ENCODE measurements around the gene MAP3K20. TPM values are rescaled to one million over a fixed set of nuclear protein-coding genes. Genes with fewer than 3 reads are reported as not detected.

Gene MAP3K20
- total and polyA plus RNA-seq, 2 of the 8 experiments (the other 6 are each of a cell fraction or from before 2014, with no cell fraction given), result 3.1 to 11.1 TPM

DNA sequence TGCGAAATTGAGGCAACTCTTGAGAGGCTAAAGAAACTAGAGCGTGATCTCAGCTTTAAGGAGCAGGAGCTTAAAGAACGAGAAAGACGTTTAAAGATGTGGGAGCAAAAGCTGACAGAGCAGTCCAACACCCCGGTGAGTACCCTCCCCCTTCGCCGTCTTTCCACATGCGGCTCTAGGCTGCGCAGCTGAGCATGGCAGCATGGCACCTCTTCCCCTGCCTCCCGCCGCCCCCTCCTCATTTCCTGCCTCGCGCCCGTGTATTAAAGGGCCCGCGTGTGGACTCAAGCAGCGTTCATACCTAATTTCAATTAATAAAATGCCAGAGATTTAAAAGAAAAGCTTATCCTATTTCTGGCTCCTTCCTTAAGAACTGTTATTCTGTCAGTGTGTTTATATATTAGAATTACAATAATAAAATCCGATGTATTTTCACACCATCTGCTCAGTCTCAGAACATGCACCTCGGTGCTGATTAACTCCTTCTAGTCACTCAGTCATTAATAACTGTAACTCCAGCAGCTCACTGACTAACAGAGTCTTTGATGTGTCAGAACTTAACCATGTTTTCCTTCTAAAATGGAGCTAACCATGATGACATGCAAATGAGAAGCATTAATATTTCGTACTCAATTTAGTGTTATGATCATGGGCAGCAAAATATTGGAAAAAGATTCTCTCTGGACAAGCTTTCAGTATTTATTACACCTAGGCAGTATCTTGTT, 141.6 kb downstream of the MAP3K20 start (continued):
- TF ChIP-seq, protein P1, sequence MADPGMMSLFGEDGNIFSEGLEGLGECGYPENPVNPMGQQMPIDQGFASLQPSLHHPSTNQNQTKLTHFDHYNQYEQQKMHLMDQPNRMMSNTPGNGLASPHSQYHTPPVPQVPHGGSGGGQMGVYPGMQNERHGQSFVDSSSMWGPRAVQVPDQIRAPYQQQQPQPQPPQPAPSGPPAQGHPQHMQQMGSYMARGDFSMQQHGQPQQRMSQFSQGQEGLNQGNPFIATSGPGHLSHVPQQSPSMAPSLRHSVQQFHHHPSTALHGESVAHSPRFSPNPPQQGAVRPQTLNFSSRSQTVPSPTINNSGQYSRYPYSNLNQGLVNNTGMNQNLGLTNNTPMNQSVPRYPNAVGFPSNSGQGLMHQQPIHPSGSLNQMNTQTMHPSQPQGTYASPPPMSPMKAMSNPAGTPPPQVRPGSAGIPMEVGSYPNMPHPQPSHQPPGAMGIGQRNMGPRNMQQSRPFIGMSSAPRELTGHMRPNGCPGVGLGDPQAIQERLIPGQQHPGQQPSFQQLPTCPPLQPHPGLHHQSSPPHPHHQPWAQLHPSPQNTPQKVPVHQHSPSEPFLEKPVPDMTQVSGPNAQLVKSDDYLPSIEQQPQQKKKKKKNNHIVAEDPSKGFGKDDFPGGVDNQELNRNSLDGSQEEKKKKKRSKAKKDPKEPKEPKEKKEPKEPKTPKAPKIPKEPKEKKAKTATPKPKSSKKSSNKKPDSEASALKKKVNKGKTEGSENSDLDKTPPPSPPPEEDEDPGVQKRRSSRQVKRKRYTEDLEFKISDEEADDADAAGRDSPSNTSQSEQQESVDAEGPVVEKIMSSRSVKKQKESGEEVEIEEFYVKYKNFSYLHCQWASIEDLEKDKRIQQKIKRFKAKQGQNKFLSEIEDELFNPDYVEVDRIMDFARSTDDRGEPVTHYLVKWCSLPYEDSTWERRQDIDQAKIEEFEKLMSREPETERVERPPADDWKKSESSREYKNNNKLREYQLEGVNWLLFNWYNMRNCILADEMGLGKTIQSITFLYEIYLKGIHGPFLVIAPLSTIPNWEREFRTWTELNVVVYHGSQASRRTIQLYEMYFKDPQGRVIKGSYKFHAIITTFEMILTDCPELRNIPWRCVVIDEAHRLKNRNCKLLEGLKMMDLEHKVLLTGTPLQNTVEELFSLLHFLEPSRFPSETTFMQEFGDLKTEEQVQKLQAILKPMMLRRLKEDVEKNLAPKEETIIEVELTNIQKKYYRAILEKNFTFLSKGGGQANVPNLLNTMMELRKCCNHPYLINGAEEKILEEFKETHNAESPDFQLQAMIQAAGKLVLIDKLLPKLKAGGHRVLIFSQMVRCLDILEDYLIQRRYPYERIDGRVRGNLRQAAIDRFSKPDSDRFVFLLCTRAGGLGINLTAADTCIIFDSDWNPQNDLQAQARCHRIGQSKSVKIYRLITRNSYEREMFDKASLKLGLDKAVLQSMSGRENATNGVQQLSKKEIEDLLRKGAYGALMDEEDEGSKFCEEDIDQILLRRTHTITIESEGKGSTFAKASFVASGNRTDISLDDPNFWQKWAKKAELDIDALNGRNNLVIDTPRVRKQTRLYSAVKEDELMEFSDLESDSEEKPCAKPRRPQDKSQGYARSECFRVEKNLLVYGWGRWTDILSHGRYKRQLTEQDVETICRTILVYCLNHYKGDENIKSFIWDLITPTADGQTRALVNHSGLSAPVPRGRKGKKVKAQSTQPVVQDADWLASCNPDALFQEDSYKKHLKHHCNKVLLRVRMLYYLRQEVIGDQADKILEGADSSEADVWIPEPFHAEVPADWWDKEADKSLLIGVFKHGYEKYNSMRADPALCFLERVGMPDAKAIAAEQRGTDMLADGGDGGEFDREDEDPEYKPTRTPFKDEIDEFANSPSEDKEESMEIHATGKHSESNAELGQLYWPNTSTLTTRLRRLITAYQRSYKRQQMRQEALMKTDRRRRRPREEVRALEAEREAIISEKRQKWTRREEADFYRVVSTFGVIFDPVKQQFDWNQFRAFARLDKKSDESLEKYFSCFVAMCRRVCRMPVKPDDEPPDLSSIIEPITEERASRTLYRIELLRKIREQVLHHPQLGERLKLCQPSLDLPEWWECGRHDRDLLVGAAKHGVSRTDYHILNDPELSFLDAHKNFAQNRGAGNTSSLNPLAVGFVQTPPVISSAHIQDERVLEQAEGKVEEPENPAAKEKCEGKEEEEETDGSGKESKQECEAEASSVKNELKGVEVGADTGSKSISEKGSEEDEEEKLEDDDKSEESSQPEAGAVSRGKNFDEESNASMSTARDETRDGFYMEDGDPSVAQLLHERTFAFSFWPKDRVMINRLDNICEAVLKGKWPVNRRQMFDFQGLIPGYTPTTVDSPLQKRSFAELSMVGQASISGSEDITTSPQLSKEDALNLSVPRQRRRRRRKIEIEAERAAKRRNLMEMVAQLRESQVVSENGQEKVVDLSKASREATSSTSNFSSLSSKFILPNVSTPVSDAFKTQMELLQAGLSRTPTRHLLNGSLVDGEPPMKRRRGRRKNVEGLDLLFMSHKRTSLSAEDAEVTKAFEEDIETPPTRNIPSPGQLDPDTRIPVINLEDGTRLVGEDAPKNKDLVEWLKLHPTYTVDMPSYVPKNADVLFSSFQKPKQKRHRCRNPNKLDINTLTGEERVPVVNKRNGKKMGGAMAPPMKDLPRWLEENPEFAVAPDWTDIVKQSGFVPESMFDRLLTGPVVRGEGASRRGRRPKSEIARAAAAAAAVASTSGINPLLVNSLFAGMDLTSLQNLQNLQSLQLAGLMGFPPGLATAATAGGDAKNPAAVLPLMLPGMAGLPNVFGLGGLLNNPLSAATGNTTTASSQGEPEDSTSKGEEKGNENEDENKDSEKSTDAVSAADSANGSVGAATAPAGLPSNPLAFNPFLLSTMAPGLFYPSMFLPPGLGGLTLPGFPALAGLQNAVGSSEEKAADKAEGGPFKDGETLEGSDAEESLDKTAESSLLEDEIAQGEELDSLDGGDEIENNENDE (IDR thresholded peaks at IDR 0.05; ENCODE audit: insufficient replicate concordance, low read length), result no peak
- no peak for TF ChIP-seq BCL11A (IDR thresholded peaks at IDR 0.05; ENCODE audit: low read depth in 2 of 2, low read length in 2 of 2)
- TF ChIP-seq POLR2A (IDR thresholded peaks at IDR 0.05; ENCODE audit: control extremely low read depth in 1 of 2, low read depth in 2 of 2, low read length in 2 of 2), result no peak
- no peak for TF ChIP-seq RFX5 (IDR thresholded peaks at IDR 0.05; ENCODE audit: borderline replicate concordance, low read depth, low read length)
- no peak for TF ChIP-seq SRF (IDR thresholded peaks at IDR 0.05; ENCODE audit: low read depth, low read length)
- TF ChIP-seq, protein P2, sequence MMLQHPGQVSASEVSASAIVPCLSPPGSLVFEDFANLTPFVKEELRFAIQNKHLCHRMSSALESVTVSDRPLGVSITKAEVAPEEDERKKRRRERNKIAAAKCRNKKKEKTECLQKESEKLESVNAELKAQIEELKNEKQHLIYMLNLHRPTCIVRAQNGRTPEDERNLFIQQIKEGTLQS (IDR thresholded peaks at IDR 0.05; ENCODE audit: insufficient read depth, low read depth, low read length), result no peak
- TF ChIP-seq TEAD4 (IDR thresholded peaks at IDR 0.05; ENCODE audit: low read depth, low read length), result no peak

Measured in H1 (cell line).